Lower leg skin (tissue), 3 donors: ENCODE data around the gene BRICD5.

Experiments
- CTCF ChIP-seq, 3 donors: fragments of 450-650 bp; IDR thresholded peaks; one replicate each; pipeline ENCODE4 v1.5.1; 2016; ENCODE audit warnings: antibody characterized with exemption in 3 of 3, mild to moderate bottlenecking in 3 of 3, moderate library complexity in 2 of 3
- POLR2A ChIP-seq, 2 donors: fragments of 450-650 bp; IDR thresholded peaks; one replicate each; pipeline ENCODE4 v1.6.1; 2016 to 2017; ENCODE audit warnings: antibody characterized with exemption in 2 of 2, mild to moderate bottlenecking in 1 of 2, moderate library complexity in 1 of 2

GRCh38 chr16:2252806-2253148, 42.1 kb upstream of the BRICD5 start:
- TF ChIP-seq CTCF (IDR thresholded peaks at IDR 0.05) (no peak), POLR2A (IDR thresholded peaks at IDR 0.05) (no peak)
